ENCODE measurements around the gene DCLK3. TPM values are rescaled to one million over a fixed set of nuclear protein-coding genes. Genes with fewer than 3 reads are reported as not detected.
A peak's percentile ranks its signal among the peaks of the same experiment; 100 is the strongest.

DCLK3 gene, protein sequence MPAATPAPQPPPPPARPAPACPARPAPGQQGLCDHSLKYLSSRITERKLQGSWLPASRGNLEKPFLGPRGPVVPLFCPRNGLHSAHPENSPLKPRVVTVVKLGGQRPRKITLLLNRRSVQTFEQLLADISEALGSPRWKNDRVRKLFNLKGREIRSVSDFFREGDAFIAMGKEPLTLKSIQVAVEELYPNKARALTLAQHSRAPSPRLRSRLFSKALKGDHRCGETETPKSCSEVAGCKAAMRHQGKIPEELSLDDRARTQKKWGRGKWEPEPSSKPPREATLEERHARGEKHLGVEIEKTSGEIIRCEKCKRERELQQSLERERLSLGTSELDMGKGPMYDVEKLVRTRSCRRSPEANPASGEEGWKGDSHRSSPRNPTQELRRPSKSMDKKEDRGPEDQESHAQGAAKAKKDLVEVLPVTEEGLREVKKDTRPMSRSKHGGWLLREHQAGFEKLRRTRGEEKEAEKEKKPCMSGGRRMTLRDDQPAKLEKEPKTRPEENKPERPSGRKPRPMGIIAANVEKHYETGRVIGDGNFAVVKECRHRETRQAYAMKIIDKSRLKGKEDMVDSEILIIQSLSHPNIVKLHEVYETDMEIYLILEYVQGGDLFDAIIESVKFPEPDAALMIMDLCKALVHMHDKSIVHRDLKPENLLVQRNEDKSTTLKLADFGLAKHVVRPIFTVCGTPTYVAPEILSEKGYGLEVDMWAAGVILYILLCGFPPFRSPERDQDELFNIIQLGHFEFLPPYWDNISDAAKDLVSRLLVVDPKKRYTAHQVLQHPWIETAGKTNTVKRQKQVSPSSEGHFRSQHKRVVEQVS
- total RNA-seq, result under 1 TPM in 1 of 2 donors, not detected in 1; 0.05 TPM

DNA sequence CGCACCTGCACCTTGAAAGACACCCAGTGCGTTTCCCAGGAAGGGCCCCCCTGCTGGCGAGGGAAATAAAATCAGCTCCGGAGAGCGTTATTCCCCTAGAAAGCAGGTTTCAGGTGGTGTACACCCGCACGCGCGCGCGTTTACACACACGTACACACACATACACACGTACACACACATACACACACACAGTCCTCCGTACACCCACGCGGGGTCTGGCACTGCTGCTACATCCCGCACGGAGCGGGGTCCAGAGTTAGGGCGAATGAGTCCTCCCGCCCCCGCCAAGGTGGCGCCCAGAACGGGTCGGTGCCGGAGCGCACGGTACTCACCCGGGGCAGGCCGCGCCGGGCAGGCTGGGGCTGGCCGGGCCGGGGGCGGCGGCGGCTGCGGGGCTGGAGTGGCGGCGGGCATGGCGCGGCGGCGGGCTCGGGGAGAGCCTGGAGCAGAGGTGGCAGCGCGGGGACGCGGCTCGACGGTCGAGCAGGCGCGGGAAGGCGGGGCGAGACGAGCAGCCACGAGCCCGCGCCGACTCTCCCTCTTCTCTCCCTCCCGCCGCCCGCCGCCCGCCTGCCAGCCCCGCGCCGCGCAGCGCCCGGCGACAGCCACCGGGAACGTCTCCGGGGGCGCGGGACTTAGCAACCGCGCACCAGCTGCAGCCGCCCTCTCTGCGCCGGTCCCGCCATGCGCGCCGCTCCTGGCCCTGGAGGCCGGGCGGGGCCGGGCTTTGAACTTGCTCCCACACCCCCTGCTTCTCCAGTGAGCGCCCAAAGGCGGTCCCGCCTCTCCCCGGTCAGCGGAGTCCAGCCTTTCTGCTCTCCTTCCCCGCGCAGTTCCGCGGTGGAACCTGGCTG, at the start of gene DCLK3:
TSS of gene DCLK3 (minus strand) at position 704 of the 854 bp plus-strand sequence. CDS start at position 414, 290 bp downstream.
- H3K27ac Mint-ChIP-seq, result no peak within 1 kb of the TSS
- peak within 1 kb of the TSS; percentile 56 for H3K4me3 Mint-ChIP-seq
- peaks cover 61% of the 10 kb centered on the region for H3K27me3 Mint-ChIP-seq
- no peaks in the 10 kb centered on the region for H3K9me3 Mint-ChIP-seq
- no peaks in the 10 kb centered on the region for H3K36me3 Mint-ChIP-seq (ENCODE audit: low read depth)
- no peaks in the 10 kb centered on the region for H3K4me1 Mint-ChIP-seq
- no peak for ATAC-seq (replicated peaks)

DNA sequence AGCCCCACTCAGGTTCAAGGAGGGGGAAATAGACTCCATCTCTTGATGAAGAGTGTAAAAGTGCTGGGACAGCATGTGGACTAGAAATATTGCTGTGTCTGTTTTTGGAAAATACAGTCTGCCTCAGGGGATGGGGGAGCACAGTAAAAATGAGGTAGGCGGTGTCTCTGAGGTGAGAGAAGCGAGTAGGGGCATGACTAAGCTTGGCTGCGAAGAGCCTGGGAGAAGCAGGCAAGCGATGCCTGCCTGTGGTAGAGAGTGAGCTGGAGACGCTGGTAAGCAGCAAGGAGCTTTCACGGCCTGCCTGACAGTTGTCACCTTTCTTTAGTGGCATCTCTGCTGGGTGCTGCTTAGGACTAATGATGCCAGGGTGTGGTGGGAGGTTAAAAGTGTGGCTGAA, 49.0 kb upstream of the DCLK3 start:
- H3K9me3 Mint-ChIP-seq, result no peaks in the 10 kb centered on the region
- no peaks in the 10 kb centered on the region for H3K27me3 Mint-ChIP-seq
- ATAC-seq (replicated peaks), result no peak
- no peaks in the 10 kb centered on the region for H3K36me3 Mint-ChIP-seq (ENCODE audit: low read depth)
- H3K4me3 Mint-ChIP-seq, result no peak overlapping the region
- no peak overlapping the region for H3K27ac Mint-ChIP-seq
- no peaks in the 10 kb centered on the region for H3K4me1 Mint-ChIP-seq

DNA sequence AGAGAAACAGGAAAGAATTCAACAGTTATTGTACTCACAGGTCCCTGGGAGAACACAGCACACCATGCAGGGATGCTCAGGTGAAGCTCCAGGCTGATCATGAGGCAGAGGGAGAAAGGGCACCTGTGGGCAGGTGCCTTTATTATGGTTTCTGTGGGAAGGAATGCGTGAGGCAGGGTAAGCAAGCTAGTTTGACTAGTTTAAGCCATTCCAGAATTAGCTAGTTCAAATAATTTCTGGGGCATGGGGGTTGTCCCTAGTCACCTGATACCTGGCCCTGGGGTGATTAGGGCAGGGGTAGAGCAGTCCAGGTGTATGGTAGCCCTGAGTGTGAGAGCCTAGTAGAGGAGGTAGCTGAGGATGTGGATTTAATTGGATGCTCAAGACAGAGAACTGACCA, 47.9 kb upstream of the DCLK3 start:
- Mint-ChIP-seq H3K36me3 (ENCODE audit: low read depth) (no peaks in the 10 kb centered on the region), H3K9me3 (no peaks in the 10 kb centered on the region), H3K27ac (no peak overlapping the region), H3K27me3 (no peaks in the 10 kb centered on the region), H3K4me3 (no peak overlapping the region), H3K4me1 (no peaks in the 10 kb centered on the region)
- ATAC-seq (replicated peaks), result no peak

DNA sequence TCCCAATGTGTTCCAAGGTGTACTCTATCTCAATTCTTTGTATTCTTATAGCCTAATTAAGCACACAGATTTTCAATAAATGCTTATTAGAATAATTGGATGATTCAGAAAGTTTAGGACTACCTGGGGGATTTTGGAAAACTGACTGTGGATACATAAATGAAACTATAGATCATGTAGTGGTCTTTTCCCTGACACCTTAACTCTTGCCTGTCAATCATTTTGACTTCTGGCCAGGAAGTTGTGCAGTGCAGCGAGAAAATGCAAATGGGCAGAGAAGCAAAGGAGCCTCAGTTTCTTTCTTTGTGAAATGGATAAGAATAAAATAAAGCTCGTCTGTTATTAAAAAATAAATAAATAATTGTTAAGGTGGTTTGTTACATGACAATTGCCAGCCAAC, 47.4 kb upstream of the DCLK3 start:
- no peak for ATAC-seq (replicated peaks)
- H3K27ac Mint-ChIP-seq, result no peak overlapping the region
- no peaks in the 10 kb centered on the region for H3K4me1 Mint-ChIP-seq
- H3K9me3 Mint-ChIP-seq, result no peaks in the 10 kb centered on the region
- H3K36me3 Mint-ChIP-seq (ENCODE audit: low read depth), result no peaks in the 10 kb centered on the region
- no peaks in the 10 kb centered on the region for H3K27me3 Mint-ChIP-seq
- no peak overlapping the region for H3K4me3 Mint-ChIP-seq

DNA sequence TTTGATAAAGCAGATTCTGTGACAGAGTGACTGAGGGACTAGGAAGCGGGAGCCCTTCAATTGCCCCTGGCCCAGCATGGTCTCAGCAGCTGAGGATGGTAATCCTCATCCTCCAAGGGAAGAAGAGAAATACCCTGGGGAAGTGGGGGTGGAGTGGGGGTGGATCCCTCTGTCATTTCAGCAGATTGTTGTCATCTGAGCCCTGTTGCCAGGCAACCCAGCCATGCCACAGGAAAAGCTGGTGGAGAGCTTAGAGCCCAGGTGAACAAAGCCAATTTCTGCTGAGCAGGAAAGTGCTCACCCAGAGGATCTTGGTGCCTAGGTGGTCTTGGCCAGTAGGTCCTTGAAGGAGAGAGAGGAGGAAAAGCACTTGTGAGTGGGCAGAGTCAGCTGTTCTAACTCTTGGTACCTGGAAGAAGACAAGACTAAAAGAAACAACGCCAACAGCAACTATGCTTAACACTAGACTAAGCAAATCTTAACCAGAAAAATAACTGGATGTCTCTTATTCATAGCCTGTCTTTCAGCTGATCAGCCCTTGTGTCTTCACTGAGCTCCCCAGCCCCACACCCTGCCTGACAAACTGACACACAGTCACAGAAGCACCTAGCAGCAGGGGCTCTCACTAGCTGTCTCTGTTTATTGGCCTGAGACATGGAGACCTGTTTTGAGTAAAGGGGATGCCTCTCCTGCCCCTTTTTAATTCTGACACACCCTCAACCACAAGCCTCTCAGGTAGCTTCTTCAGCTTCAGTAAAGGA, 40.1 kb upstream of the DCLK3 start:
- Mint-ChIP-seq H3K27me3 (peaks cover 33% of the 10 kb centered on the region), H3K9me3 (peaks cover 7% of the 10 kb centered on the region), H3K4me1 (no peaks in the 10 kb centered on the region), H3K27ac (no peak overlapping the region), H3K36me3 (ENCODE audit: low read depth) (no peaks in the 10 kb centered on the region), H3K4me3 (no peak overlapping the region)
- no peak for ATAC-seq (replicated peaks)

DNA sequence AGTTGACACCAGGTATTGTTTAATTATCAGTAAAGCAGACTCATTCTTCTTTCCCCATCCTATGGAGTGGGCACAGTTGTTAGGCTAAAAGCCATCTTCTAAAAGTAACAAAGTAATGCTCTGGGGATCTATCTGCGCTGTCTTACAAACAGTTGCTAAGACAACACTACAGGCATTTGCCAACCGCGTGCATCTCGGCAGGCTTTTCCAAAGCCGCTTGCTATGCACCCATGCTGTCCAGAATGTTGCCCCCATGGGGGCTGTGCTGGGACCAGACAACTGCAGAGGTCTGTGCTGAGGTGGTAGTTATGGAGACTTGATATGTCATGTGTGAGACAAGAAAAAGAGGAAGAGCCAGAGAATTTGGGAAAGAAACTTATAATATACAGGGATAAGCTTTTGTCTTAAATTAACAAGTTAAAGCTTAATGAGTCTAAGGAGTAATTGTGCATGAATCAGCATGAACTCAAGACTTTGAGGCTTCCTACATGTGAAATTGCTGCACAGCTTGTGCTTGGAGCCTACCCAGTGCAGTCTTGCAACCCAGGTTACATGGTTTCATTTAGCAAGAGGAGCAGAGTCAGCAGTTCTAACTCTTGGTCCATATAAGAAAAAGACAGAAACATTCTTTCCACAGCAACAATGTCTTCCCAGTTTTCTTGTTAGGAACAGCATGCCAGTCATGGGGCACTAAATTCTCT, 38.9 kb upstream of the DCLK3 start:
- no peaks in the 10 kb centered on the region for H3K4me1 Mint-ChIP-seq
- H3K4me3 Mint-ChIP-seq, result no peak overlapping the region
- H3K9me3 Mint-ChIP-seq, result peaks cover 7% of the 10 kb centered on the region
- no peak overlapping the region for H3K27ac Mint-ChIP-seq
- no peak for ATAC-seq (replicated peaks)
- H3K36me3 Mint-ChIP-seq (ENCODE audit: low read depth), result no peaks in the 10 kb centered on the region
- peaks cover 33% of the 10 kb centered on the region for H3K27me3 Mint-ChIP-seq

DNA sequence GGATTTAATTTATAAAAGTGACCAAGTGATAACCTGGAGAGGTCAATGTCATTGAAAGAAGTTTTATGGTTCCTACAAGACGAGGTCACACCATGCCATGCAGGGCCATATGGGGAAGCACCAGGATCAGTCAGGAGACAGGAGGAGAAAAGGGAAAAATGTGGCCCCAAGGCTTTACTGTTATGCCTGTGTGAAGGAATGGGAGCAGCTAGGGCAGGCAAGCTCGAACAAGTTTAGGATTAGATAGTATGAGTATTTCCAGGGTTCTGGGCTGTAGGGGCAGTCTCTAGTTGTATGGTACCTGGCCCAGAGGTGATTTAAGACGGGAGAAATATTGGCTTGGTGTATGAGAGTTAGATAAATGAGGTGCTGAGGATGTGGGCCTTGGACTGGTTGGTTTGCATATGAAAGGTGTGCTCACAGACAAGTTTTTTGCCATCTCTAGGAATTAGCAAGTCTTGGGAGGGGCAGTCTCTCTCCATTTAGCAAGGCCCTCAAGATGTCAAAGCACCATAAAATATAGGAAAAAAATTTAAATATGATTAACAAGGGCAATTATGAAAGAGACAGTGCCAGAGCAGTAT, 36.3 kb upstream of the DCLK3 start:
- H3K36me3 Mint-ChIP-seq (ENCODE audit: low read depth), result no peaks in the 10 kb centered on the region
- peaks cover 29% of the 10 kb centered on the region for H3K27me3 Mint-ChIP-seq
- H3K27ac Mint-ChIP-seq, result no peak overlapping the region
- no peak overlapping the region for H3K4me3 Mint-ChIP-seq
- ATAC-seq (replicated peaks), result no peak
- H3K9me3 Mint-ChIP-seq, result peaks cover 3% of the 10 kb centered on the region
- H3K4me1 Mint-ChIP-seq, result no peaks in the 10 kb centered on the region

DNA sequence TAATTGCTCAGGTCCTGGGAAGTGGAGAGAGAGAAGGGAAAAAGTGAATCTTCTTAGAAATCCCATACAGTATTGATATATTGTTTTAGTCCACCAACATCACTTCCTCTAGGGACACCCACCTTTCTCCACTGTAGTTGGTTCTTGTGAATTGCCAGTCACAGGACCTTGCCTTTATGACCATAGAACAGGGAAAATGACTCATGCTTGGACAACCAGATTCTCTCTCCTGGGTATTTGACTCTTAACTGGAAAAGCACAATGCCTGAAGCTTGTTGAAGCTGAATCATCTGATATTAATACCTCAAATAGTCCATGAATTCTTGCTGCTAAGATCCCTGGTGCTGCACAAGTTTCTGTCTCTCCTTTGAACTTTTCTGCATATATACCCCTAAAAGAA, 32.5 kb upstream of the DCLK3 start:
- Mint-ChIP-seq H3K36me3 (ENCODE audit: low read depth) (no peaks in the 10 kb centered on the region), H3K9me3 (peaks cover 6% of the 10 kb centered on the region), H3K27me3 (peaks cover 26% of the 10 kb centered on the region), H3K4me3 (no peak overlapping the region), H3K27ac (no peak overlapping the region), H3K4me1 (no peaks in the 10 kb centered on the region)
- no peak for ATAC-seq (replicated peaks)

DNA sequence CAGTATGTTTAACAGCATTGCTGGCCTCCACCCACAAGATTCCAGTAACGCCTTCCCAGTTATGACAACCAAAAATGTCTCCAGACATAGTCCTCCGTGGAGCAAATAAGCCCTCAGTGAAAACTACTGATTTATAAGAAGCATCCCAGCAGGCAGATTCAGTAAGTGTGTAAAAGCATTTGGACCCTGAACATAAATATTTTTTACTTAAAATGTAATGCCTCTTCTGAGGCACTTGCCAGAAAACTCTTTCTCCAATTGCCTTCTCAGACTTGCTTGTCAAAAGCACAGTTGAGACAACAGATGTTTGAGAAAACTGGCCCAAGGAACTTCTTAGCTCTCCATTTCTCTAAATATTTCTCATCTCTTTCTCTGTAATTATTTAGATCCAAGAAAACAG, 31.8 kb upstream of the DCLK3 start:
- peaks cover 19% of the 10 kb centered on the region for H3K27me3 Mint-ChIP-seq
- H3K4me3 Mint-ChIP-seq, result no peak overlapping the region
- H3K27ac Mint-ChIP-seq, result no peak overlapping the region
- H3K9me3 Mint-ChIP-seq, result peaks cover 6% of the 10 kb centered on the region
- no peak for ATAC-seq (replicated peaks)
- no peaks in the 10 kb centered on the region for H3K4me1 Mint-ChIP-seq
- H3K36me3 Mint-ChIP-seq (ENCODE audit: low read depth), result no peaks in the 10 kb centered on the region

DNA sequence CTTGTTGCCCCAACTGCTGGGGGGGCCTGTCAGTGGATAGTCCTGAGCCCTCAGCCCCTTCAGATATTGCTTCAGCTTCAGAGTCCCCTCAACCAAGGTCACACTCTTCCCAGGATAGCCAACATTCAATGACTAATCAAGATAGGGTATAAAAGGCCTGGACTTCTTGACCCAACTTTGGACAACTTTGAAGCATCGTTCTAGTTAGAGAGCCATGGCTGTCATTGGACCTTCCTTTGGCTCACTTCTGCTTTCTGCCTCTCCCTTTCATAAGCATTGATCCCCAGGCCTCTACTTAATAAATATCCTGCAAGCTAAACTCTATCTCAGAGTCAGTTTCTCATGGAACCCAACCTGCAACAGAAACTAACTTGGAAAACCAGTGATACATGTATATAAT, 31.3 kb upstream of the DCLK3 start:
- Mint-ChIP-seq H3K4me1 (no peaks in the 10 kb centered on the region), H3K4me3 (no peak overlapping the region), H3K27ac (no peak overlapping the region), H3K27me3 (peaks cover 19% of the 10 kb centered on the region), H3K9me3 (peaks cover 6% of the 10 kb centered on the region), H3K36me3 (ENCODE audit: low read depth) (no peaks in the 10 kb centered on the region)
- no peak for ATAC-seq (replicated peaks)

DNA sequence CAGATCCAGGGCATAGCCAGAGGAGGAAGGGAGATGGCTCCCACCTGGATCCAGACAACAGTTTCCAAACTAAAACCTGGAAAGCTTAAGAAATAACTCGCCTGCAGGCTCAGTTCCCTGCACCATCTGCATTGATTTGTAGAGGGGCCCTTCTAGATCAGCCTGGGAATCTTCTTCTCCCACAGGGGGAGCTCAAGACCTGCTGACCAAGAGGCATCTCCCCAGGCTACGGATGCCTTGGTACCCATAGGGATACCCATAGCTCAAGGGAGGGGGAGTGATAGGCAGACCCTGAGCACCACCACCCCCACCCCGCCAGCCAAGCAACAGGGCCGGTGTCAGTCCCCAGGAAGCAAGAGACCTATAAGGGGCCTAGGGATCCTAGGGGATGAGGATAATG, 28.0 kb upstream of the DCLK3 start:
- Mint-ChIP-seq H3K4me1 (peaks cover 3% of the 10 kb centered on the region), H3K36me3 (ENCODE audit: low read depth) (no peaks in the 10 kb centered on the region), H3K4me3 (no peak overlapping the region), H3K9me3 (peaks cover 6% of the 10 kb centered on the region), H3K27me3 (peaks cover 20% of the 10 kb centered on the region), H3K27ac (no peak overlapping the region)
- ATAC-seq (replicated peaks), result peak; percentile 42

DNA sequence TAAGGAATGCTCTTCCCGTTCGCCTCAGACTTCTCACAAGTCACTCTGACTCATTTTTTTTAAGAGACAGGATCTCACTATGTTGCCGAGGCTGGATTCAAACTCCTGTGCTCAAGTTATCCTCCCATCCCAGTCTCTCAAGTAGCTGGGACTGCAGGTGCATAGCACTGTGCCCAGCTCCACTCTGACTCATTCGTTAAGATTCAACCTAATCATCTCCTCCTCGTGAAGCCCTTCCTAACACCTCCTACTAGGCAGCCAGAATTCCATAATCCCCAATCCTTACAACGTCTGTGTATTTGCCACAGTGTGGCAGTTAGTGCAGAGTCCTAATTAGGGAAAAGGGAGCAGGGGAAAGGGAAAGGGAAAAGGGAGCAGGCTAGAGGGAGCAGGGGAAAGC, 26.4 kb upstream of the DCLK3 start:
- ATAC-seq (replicated peaks), result no peak
- Mint-ChIP-seq H3K27ac (no peak overlapping the region), H3K4me1 (peaks cover 3% of the 10 kb centered on the region), H3K9me3 (peaks cover 4% of the 10 kb centered on the region), H3K4me3 (no peak overlapping the region), H3K27me3 (peaks cover 16% of the 10 kb centered on the region), H3K36me3 (ENCODE audit: low read depth) (no peaks in the 10 kb centered on the region)

Data from activated T-helper 17 cell treated with anti-CD3 and anti-CD28 coated beads, Interleukin-2, amount 50 U/mL, for 72 hours (primary cell).